GM19238 (cell line): ENCODE measurements around the gene MYL1.

Experiments used
- DNase-seq: peaks from one replicate; pipeline ENCODE4 v3.0.0; 2011; ENCODE audit warnings: low spot score; ENCODE audit not compliant: insufficient read length

Gene MYL1

GRCh38 chr2:210315015-210315788, at the start of gene MYL1:
MYL1 (minus strand) TSS chr2:210315174; CDS start chr2:210315042, 132 bp downstream.
- no peak for DNase-seq

GRCh38 chr2:210363876-210364275, 48.9 kb upstream of the MYL1 start:
- no peak for DNase-seq

DNA sequence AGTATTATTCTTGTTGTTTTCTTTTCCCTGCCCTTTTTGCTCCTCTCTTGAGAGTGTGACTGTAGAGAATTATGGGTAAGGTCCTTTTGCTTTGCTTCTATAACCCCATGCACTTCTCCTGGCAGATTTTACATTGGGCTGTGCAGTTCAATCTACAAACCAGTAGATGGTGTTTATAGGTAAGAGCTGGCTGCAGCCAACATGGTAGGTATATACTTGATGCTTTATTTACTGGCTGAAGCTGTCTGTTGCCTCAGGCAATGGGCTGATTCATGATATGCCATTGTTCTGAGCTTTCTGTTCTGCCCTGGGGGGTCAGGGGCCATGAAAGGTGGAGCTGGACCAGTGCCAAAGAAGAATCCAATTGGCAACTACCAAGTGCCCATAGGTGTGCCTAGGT, 48.3 kb upstream of the MYL1 start:
- no peak for DNase-seq

DNA sequence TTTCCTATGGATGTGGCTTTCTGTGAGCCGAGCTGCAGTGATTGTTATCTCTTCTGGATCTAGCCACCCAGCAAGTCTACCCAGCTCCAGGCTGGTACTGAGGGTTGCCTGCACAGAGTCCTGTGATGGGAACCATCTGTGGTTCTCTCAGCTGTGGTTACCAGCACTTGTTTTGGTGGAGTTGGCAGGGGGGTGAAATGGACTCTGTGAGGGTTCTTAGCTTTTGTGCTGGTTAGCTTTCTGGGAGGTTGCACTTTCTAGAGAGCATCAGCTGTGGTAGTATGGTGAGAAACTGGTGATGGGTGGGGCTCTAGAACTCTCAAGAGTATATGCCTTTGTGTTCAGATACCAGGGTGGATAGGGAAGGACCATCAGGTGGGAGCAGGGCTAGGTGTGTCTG, 45.4 kb upstream of the MYL1 start:
- DNase-seq: no peak

DNA sequence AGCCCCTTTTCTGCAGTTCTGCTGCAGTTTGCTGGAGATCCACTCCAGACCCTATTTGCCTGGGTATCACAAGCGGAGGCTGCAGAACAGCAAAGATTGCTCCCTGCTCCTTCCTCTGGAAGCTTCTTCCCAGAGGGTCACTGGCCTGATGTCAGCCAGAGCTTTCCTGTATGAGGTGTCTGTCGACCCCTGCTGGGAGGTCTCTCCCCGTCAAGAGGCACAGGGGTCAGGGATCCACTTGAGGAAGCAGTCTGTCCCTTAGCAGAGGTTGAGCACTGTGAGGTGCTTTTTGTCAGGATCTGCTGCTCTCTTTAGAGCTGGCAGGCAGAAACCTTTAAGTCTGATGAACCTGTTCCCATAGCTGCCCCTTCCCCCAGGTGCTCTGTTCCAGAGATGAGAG, 42.0 kb upstream of the MYL1 start:
- DNase-seq: no peak

DNA sequence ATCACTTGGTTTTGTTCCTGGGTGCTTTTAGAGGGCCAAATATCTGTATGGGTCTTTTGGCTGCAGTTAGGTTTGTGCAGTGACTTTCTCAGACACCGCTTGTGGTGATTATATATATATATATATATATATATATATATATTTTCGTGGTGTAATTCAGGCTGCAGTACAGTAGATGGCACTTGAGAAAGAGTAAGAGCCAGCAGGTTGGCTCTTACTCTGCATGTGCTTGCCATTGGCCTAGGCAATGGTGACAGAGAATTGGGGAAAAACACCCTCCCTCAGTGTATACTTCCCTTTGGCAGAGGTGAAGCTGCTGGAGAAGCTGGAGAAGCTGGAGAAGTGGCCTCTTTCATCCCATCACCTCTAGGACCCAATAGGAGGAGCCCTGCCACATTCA, 22.2 kb upstream of the MYL1 start:
- no peak for DNase-seq

DNA sequence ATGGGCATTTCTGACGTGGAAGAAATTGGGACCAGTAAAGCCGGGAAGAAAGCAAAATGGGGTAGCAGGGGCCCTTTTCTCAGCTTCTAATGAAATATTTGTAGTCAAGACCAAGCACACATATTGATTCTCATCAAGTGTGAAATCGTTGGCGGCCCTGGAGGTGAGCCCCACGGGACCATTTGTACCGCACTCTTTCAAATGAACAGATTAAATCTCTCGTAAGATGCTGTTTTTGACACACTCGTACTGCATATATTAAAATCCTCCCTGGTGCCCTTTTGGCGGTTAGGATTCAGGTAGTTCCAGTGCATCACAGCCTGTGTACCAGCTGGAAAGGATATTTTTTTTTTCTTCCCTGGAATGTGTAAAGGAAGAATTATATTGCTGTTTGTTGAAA, 9.9 kb upstream of the MYL1 start:
- DNase-seq: no peak

DNA sequence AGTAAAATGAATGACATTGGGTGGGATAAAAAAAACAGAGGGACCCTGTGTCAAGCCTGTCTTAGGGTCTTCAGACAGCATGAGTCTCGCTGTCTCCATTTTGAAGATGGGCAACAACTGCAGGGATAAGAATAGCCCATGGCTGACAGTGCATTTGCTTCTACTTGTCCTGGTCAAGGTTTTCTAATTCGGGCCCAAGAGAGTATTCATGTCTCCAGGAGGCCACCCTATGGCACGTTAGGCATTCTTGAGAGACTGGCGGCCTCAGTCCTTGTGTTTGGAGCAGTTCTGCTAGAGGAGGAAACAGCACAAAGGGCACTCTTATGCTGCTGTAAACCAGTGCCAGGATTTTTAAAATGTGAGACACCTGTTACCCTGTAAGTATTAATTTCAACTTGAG, 9.5 kb upstream of the MYL1 start:
- DNase-seq: no peak

GRCh38 chr2:210323003-210323402, 8.0 kb upstream of the MYL1 start:
- no peak for DNase-seq

DNA sequence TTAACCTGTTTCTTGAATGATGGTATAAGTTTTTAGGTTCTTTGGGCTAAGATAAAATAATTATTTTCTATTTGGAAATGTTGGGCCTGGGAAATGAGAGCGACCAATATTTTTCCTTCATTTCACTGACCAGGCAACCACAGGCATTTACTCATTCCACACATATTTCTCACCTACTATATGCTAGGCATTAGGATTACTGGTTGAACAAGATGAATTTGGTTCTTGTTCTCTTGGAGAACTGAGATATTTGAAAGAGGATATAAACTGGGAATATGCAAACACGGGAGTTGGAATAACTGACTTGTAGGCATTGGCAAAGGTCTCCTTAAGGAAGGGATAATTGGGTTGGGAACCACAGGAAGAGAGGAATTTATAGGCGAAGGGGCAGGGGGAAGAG, 3.9 kb upstream of the MYL1 start:
- no peak for DNase-seq

DNA sequence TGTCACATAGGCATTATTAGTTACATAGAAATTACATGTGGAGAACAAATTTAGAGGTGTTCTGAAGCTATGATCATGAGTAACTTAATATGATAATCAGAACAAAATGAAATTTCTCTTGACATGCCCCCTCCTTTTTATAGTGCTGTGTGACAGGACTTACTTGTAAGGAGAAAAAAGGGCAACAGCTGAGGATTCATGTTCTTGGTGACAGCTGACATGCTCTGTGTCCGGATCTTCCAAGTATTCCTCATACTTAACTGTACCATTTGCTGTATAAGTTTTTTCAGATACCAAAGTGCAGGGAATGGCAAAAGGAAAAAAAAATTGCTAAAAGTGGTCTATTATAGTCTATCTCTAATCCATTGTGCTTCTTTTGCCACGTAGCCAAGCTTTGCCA, 3.5 kb upstream of the MYL1 start:
- DNase-seq: no peak

DNA sequence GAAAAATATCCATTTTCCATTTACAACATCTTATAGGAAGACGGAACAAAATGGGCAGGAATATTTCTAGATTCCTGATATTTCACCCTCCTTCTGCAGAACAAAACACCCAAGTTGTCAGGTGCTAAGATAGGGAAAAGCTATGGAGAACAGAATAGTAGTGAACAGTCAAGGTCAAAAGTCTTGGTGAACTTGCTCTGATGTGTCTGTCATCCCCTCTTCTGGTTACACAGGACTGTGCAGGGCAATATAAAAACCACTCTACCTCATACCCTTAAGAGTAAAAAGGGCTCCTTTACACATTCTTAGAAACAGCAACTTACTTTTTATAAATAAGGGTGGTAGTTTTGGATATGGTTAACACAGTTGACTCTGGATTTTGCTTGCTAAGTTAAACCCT, 4.4 kb downstream of the MYL1 start:
- DNase-seq: no peak

DNA sequence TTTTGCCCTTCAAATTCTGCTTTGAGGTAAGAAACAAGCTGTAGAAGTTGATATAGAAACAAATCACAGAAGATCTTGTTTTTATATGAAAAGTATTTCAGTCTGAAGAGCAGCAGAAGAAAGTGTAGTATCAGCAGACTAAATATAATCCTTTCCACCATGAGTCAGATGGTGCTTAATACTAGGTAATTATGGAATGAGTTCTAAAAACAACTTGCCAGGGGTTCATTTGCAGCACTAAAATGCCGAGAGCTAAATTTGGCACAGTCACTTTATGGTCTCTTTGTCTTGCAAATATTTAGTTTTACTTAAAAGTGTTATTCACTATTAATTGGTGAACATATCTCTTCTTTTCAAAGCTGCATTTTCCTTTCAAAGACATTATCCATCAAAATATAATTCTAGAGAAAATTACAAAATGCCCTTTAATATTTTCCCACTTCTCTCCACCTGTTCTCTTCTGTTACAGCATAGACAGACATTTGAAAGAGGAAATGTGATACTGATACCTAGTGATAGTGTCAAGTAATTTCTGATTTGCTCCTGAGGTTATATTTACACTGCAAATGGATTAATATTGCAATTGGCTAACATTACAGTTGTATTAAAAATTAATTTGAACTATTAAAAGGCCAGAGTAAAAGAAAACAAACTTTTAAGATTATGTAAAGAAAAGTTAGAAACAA, 5.3 kb downstream of the MYL1 start:
- no peak for DNase-seq

GRCh38 chr2:210303498-210303897, 11.5 kb downstream of the MYL1 start:
- DNase-seq: no peak

- DNase-seq: no peak
Observed at GRCh38 chr2:210302326-210302725, 12.6 kb downstream of the MYL1 start.

GRCh38 chr2:210299866-210300373, 15.1 kb downstream of the MYL1 start:
- DNase-seq: no peak

DNA sequence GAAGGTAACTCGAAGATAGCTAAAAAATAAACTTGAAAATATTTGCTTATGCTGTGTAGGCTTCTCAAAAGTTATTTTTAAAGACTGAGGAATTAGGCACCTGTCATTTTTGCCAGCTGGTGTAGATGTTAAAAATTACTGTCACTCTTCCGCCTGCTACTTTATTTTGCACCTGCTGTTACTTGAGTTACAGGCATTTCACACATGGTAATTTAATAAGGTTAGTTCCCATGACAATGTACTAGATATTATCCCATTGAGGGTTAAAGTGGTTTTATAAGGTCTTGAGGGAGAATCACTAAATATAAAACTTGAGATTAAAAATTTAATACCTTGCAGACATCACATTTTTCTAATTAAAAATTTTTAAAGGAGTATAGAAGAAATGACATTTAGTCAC, 26.6 kb downstream of the MYL1 start:
- no peak for DNase-seq

DNA sequence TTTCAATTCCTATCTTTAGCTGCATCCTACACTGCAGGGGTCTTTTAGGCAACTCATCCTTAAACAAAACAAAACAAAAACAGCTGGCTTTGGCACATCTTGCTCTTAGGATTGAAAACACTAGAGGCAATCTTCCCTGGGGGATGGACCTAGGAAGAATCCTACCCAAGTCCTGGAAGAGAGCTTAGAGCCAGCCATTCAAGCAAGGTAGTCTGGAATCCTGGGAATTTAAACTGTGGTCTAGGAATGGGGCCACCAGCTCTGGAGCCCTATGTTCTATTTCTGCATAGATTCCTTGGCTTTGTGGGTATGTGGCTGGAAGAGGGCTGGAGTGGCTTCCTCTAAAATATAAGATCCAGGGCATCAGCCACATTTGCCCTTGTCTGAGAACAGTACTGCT, 27.7 kb downstream of the MYL1 start:
- no peak for DNase-seq

GRCh38 chr2:210286123-210286680, 28.8 kb downstream of the MYL1 start:
- no peak for DNase-seq

- no peak for DNase-seq
Observed at GRCh38 chr2:210277133-210277532, 37.8 kb downstream of the MYL1 start.

- DNase-seq: no peak
Observed at GRCh38 chr2:210271300-210271699, 43.7 kb downstream of the MYL1 start.

GRCh38 chr2:210269148-210269547, 45.8 kb downstream of the MYL1 start:
- no peak for DNase-seq

- DNase-seq: no peak
Observed at GRCh38 chr2:210268281-210268680, 46.7 kb downstream of the MYL1 start.
